Measurements from ENCODE around the gene ELMOD1. TPM values are rescaled to one million over a fixed set of nuclear protein-coding genes. Genes with fewer than 3 reads are reported as not detected.

Gene ELMOD1
- total and polyA plus RNA-seq, 10 of the 15 experiments (the other 5 are each of a cell fraction or from before 2014, with no cell fraction given) = not detected

- peak; percentile 52; the same call in 1 of the 2 replicates for TF ChIP-seq MTA2 (IDR thresholded peaks at IDR 0.05; ENCODE audit: low read depth)
- TF ChIP-seq CBFB (IDR thresholded peaks at IDR 0.05; ENCODE audit: low read depth) = no peak
- TF ChIP-seq ZBTB40 (IDR thresholded peaks at IDR 0.05; ENCODE audit: borderline replicate concordance) = peak; percentile 38; the same call in 1 of the 2 replicates
- TF ChIP-seq RFX5 (IDR thresholded peaks at IDR 0.05; ENCODE audit: low read depth, low read length) = no peak
- TF ChIP-seq ZSCAN29 (IDR thresholded peaks at IDR 0.05) = no peak
- TF ChIP-seq DPF2 (IDR thresholded peaks at IDR 0.05) = 0 out of 2 replicates have a peak, but pooled peaks have one; percentile 17
- no peak for TF ChIP-seq FOXK2 (IDR thresholded peaks at IDR 0.05)
- TF ChIP-seq HDAC6 (IDR thresholded peaks at IDR 0.05; ENCODE audit: unreplicated experiment) = no peak
- no peak for TF ChIP-seq BCLAF1 (IDR thresholded peaks at IDR 0.05)
- TF ChIP-seq IKZF1 (conservative IDR thresholded peaks at IDR 0.05) = 0 out of 2 replicates have a peak, but pooled peaks have one; percentile 42
Observed at GRCh38 chr11:107669893-107670601, 79.1 kb downstream of the ELMOD1 start (continued).

Data from GM12878 (cell line).